ENCODE results near the gene MYH14.

The MYH14 gene

DNA sequence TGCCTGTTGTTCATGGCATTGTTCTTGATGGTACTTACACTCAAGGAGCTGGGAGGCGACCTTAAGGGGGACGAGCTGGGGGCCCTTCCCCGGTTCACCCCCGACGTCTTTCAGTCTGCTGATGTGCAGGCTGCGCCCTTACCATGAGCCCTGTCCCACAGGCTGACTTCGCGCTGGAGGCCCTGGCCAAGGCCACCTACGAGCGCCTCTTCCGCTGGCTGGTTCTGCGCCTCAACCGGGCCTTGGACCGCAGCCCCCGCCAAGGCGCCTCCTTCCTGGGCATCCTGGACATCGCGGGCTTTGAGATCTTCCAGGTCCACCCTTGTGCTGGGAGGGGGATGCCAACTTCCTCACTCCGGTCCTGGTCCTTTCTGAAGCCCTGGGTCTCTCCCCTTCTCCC, 45.4 kb downstream of the MYH14 start:
- Mint-ChIP-seq H3K9me3 (peaks cover 17% of the 10 kb centered on the region), H3K4me3 (no peak overlapping the region), H3K36me3 (no peaks in the 10 kb centered on the region), H3K27me3 (peaks cover 4% of the 10 kb centered on the region), H3K27ac (no peak overlapping the region), H3K4me1 (no peaks in the 10 kb centered on the region)
- no peak for DNase-seq
- CTCF ChIA-PET: interaction anchor here (2.1 kb wide), 1 partner anchor 10 kb away, joined by 6 read pairs; no protein-coding TSS in a partner anchor

DNA sequence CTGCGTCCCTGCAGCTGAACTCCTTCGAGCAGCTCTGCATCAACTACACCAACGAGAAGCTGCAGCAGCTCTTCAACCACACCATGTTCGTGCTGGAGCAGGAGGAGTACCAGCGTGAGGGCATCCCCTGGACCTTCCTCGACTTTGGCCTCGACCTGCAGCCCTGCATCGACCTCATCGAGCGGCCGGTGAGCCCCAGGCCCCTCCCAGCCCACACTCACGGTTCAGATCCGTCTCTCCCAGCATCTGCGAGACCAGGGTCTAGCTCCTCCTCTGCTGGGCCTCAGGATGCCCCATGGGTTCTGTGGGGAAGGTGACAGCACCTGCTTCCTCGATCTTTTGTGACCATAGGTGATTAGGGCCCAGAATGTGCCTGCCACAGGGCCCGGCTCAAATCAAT, 46.2 kb downstream of the MYH14 start:
- Mint-ChIP-seq H3K4me1 (no peaks in the 10 kb centered on the region), H3K9me3 (peaks cover 20% of the 10 kb centered on the region), H3K27me3 (peaks cover 4% of the 10 kb centered on the region), H3K27ac (no peak overlapping the region), H3K36me3 (no peaks in the 10 kb centered on the region), H3K4me3 (no peak overlapping the region)
- CTCF ChIA-PET: no interaction called here
- DNase-seq: no peak

DNA sequence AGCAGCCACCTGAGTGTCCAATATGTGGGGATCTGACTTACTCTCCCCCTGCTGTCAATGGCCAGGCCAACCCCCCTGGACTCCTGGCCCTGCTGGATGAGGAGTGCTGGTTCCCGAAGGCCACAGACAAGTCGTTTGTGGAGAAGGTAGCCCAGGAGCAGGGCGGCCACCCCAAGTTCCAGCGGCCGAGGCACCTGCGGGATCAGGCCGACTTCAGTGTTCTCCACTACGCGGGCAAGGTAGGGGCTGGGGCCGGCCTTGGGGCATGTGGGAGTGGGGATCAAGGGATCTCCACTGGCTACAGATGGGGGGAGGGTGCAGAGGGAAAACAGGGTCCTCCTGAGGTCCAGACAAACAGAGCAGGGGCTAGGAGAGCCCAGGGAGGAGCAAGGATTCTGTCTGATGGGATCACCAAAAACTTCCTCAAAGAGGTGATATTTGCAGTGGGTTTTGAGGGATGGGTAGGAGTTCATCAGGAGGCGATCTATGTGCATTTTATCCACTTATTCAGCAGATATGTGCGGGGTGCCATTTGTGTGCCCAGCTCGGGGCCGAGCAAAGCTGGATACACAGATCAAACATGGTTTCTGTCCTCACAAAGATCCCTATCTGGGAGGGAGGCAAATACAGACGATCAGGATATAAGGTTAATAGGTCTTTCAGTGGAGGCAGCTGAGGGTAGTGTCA, 47.2 kb downstream of the MYH14 start:
- Mint-ChIP-seq H3K4me1 (no peaks in the 10 kb centered on the region), H3K9me3 (peaks cover 27% of the 10 kb centered on the region), H3K27ac (no peak overlapping the region), H3K4me3 (no peak overlapping the region), H3K36me3 (no peaks in the 10 kb centered on the region), H3K27me3 (peaks cover 4% of the 10 kb centered on the region)
- CTCF ChIA-PET: no interaction called here
- no peak for DNase-seq

DNA sequence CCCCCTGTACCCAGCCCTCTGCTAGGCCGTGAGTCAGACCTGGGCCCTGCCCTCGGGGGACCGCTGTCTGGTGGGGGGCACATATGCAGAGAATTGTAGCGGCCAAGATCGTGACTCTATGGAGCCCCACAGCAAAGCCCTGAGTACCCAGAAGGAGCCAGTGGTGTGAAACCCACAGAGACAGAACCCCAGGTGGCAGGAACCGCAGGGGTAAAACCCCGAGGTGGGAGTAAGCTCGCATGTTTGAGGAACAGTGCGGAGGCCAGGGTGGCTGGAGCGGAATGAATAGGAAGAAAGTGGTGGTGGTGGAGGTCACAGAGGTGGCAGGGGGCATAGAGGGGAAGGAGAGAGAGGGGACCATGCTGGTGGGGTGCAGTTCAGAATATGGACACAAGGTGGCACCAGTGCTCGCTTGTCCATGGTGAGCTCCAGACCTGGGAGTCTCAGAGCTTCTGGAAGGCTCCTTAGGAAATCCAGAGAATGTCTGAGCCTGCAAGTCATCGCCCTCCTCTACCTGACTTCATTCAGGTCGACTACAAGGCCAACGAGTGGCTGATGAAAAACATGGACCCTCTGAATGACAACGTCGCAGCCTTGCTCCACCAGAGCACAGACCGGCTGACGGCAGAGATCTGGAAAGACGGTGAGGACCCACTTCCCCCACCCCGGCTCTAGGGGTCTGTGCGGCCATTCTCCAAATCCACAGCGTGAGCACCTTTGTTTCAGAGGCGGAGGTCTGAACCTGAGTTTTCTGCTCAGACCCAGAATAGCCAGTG, 48.9 kb downstream of the MYH14 start:
- Mint-ChIP-seq H3K4me1 (no peaks in the 10 kb centered on the region), H3K4me3 (no peak overlapping the region), H3K27me3 (no peaks in the 10 kb centered on the region), H3K36me3 (no peaks in the 10 kb centered on the region), H3K9me3 (peaks cover 32% of the 10 kb centered on the region), H3K27ac (no peak overlapping the region)
- peak; percentile 38 for DNase-seq
- CTCF ChIA-PET: interaction anchor here (0.6 kb wide), 1 partner anchor 11 kb away, joined by 3 read pairs; no protein-coding TSS in a partner anchor

DNA sequence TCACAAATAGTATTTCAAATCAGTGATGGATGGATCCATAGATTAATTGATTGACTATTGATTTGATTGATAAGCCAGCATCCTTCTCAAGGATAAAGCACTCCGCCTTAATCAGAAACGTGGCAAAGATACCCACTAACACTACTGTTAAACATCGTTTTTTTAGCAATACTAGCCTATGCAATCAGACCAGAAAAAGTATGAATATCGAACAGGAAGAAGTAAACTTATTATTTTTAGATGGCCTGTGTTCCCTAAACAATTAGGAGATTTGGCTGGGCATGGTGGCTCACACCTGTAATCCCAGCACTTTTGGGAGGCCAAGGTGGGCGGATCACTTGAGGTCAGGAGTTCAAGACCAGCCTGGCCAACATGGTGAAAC, 49.5 kb downstream of the MYH14 start:
- Mint-ChIP-seq H3K27me3 (no peaks in the 10 kb centered on the region), H3K4me3 (no peak overlapping the region), H3K36me3 (no peaks in the 10 kb centered on the region), H3K4me1 (no peaks in the 10 kb centered on the region), H3K27ac (no peak overlapping the region), H3K9me3 (peaks cover 32% of the 10 kb centered on the region)
- DNase-seq: no peak
- CTCF ChIA-PET: interaction anchor here (0.6 kb wide), 1 partner anchor 10 kb away, joined by 3 read pairs; no protein-coding TSS in a partner anchor

DNA sequence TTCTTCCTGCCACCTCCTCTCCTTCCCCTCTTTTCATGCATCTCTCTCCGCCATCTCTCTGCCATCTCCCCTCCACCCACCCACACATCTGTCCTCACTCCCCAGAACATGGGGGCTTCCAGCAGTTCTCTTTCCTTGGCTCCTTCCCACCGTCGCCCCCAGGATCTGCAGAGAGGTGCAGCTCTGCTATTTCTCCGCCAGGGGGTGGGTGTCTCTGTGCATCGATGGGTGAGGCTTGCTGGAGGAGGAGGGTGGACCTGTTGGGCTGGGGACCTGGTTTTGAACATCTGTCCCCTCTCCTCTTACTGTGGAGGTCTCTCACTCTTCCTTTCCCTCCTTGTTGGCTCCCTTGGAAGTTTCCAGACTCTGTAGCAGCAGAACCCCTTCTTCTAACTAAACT, 51.7 kb downstream of the MYH14 start:
- Mint-ChIP-seq H3K27me3 (no peaks in the 10 kb centered on the region), H3K9me3 (peaks cover 32% of the 10 kb centered on the region), H3K4me3 (no peak overlapping the region), H3K36me3 (no peaks in the 10 kb centered on the region), H3K4me1 (no peaks in the 10 kb centered on the region), H3K27ac (no peak overlapping the region)
- no peak for DNase-seq
- CTCF ChIA-PET: interaction anchor here (0.8 to 1.0 kb wide), 3 partner anchors 9 to 74 kb away, joined by 3 to 5 read pairs (median 3); partner anchors contain the start of gene KCNC3

DNA sequence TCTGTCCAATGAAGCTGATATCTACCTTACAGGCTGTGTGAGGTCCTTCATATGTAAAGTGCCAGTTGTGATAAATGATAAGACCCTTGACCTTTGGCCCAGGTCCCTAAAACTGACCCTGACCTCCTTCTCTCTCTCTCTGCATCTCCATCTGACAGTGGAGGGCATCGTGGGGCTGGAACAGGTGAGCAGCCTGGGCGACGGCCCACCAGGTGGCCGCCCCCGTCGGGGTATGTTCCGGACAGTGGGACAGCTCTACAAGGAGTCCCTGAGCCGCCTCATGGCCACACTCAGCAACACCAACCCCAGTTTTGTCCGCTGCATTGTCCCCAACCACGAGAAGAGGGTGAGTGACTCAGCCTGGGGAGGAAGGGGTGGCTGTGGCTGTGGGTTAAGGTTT, 53.7 kb downstream of the MYH14 start:
- Mint-ChIP-seq H3K9me3 (peaks cover 28% of the 10 kb centered on the region), H3K4me1 (no peaks in the 10 kb centered on the region), H3K27ac (no peak overlapping the region), H3K27me3 (no peaks in the 10 kb centered on the region), H3K4me3 (no peak overlapping the region), H3K36me3 (no peaks in the 10 kb centered on the region)
- no peak for DNase-seq
- CTCF ChIA-PET: no interaction called here

DNA sequence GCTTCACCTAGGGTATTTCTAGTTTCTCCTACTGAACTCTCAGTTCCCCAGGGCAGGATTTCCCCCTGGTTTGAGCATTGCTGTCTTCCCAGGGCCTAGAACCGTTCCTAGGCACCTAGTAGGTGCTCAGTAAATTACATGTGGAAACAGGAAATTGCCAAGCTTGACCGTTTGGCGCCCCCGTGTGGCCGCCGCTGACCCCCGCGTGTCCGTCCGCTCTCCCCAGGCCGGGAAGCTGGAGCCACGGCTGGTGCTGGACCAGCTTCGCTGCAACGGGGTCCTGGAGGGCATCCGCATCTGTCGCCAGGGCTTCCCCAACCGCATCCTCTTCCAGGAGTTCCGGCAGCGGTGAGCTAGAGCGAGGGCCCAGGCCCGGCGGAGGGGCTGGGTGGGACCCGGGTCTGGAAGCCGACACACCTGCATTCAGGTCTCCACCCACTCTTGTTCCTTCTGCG, 55.5 kb downstream of the MYH14 start:
- Mint-ChIP-seq H3K4me1 (no peaks in the 10 kb centered on the region), H3K9me3 (peaks cover 15% of the 10 kb centered on the region), H3K4me3 (no peak overlapping the region), H3K27me3 (no peaks in the 10 kb centered on the region), H3K27ac (no peak overlapping the region), H3K36me3 (no peaks in the 10 kb centered on the region)
- no peak for DNase-seq
- CTCF ChIA-PET: interaction anchor here (0.8 to 1.2 kb wide), 2 partner anchors 11 to 111 kb away, joined by 3 to 6 read pairs; no protein-coding TSS in a partner anchor

DNA sequence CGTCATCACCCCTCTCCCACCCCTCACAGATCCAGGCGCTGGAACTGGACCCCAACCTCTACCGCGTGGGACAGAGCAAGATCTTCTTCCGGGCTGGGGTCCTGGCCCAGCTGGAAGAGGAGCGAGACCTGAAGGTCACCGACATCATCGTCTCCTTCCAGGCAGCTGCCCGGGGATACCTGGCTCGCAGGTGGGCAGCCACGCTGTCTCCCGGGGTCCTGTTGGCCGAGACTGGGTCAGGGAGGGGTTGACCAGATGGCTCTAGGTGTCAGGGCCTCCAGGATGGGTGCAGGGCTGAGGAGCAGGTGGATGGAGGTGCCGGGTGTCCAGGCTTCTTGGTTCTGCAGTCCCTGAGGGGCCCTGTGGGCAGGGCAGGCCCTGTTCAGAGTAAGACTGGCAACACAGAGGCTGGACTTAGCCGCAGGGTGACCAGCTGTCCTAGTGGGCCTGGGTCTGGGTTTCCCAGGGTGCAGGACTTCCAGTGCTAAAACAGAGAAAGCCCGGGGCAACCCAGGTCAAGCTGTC, 58.1 kb downstream of the MYH14 start:
- no peaks in the 10 kb centered on the region for H3K4me1 Mint-ChIP-seq
- peak overlapping the region; percentile 37 for H3K27ac Mint-ChIP-seq
- H3K36me3 Mint-ChIP-seq: no peaks in the 10 kb centered on the region

DNA sequence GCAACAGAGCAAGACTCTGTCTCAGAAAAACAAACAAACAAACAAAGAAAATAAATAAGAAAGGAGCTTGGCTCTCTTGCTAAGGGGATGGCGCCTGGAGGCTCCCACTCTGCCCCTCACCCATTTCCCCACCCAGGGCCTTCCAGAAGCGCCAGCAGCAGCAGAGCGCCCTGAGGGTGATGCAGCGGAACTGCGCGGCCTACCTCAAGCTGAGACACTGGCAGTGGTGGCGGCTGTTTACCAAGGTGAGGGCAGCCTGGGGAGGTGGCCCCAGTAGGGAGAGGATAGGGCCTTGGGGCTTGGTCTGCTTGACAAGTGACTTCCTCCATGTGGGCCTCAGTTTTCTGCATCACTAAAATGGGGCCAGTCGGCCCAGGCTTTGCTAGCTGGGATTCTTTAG, 59.8 kb downstream of the MYH14 start:
- Mint-ChIP-seq H3K27me3 (peaks cover 20% of the 10 kb centered on the region), H3K27ac (no peak overlapping the region), H3K4me1 (no peaks in the 10 kb centered on the region), H3K36me3 (no peaks in the 10 kb centered on the region), H3K9me3 (no peaks in the 10 kb centered on the region), H3K4me3 (no peak overlapping the region)
- CTCF ChIA-PET: interaction anchor here (0.8 to 1.2 kb wide), 3 partner anchors 8 to 27 kb away, joined by 3 to 4 read pairs (median 3); no protein-coding TSS in a partner anchor
- DNase-seq: no peak

More for the DNA sequence above, 58.1 kb downstream of the MYH14 start:
- no peak overlapping the region for H3K4me3 Mint-ChIP-seq
- DNase-seq: no peak
- peaks cover 11% of the 10 kb centered on the region for H3K27me3 Mint-ChIP-seq
- CTCF ChIA-PET: no interaction called here
- H3K9me3 Mint-ChIP-seq: peaks cover 6% of the 10 kb centered on the region

DNA sequence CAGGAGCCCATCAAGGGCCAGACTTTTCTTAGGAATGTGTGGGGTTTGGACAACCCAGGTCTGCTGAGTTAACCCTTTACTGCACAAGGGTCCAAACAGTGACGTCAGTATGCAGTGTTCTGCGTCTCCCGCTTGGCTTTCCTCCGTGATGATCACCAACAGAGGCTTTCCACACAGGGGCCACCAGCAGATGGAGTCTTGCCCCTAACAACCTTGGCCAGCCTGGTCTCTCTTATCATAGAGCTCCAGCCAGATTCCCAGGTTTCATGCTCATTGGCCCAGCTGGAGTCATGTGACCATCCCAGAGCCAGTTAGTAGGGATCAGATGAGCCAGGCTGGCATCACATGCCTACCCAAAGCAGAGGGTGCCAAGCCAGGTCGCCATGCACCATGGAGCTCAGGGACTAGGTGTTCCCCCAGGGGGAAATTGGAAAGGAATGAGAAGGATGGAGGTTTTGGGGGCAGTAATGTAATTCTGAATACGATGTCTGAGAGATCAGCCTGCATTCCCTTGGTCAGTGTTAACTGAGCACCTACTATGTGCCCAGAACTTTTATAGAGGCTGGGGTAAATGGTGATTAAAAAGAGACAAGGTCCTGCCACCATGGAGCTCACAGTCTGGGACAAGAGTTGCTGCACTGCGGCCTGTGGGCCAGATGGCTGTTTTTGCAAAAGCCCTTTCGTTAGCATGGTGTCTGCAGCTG, 61.2 kb downstream of the MYH14 start:
- DNase-seq: no peak
- Mint-ChIP-seq H3K27ac (no peak overlapping the region), H3K9me3 (no peaks in the 10 kb centered on the region), H3K4me1 (no peaks in the 10 kb centered on the region), H3K4me3 (no peak overlapping the region), H3K27me3 (peaks cover 23% of the 10 kb centered on the region), H3K36me3 (no peaks in the 10 kb centered on the region)
- CTCF ChIA-PET: no interaction called here

DNA sequence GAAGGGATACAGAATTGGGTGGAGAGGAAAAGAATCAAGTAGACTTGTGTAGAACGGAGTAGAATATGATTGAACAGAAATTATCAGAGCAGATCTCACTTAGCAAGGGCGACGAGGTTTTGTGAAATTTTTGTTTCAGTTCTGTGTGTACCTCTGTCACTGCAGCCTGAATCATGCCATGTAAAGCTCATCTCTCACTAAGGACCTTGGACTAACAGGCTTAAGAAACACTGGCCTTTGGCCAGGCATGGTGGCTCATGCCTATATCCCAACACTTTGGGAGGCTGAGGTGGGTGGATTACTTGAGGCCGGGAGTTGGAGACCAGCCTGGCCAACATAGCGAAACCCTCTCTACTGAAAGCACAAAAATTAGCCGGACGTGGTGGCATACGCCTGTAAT, 62.6 kb downstream of the MYH14 start:
- CTCF ChIA-PET: no interaction called here

DNA sequence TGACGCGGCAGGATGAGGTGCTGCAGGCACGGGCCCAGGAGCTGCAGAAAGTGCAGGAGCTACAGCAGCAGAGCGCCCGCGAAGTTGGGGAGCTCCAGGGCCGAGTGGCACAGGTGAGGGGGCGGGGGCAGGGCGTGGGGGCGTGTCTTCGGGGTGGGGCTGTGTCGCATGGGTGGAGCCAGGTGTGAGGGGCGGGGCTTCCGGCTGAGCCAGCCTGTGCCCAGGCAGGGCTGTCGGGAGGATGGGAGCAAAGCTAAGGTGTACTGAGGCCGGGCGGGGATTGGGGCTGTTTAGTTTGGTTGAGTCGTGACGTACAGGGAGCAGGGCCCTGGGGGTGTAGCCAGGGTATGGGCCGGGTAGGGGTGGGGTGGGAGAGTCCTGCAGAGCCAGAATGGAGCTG, 63.5 kb downstream of the MYH14 start:
- no peaks in the 10 kb centered on the region for H3K36me3 Mint-ChIP-seq
- H3K4me3 Mint-ChIP-seq: no peak overlapping the region
- no peaks in the 10 kb centered on the region for H3K9me3 Mint-ChIP-seq
- peaks cover 23% of the 10 kb centered on the region for H3K27me3 Mint-ChIP-seq
- no peaks in the 10 kb centered on the region for H3K4me1 Mint-ChIP-seq
- DNase-seq: peak; percentile 42
- no peak overlapping the region for H3K27ac Mint-ChIP-seq
- CTCF ChIA-PET: no interaction called here

More for the DNA sequence above, 62.6 kb downstream of the MYH14 start:
- no peaks in the 10 kb centered on the region for H3K4me1 Mint-ChIP-seq
- peaks cover 23% of the 10 kb centered on the region for H3K27me3 Mint-ChIP-seq
- no peaks in the 10 kb centered on the region for H3K36me3 Mint-ChIP-seq
- DNase-seq: no peak
- no peaks in the 10 kb centered on the region for H3K9me3 Mint-ChIP-seq
- H3K27ac Mint-ChIP-seq: no peak overlapping the region
- H3K4me3 Mint-ChIP-seq: no peak overlapping the region

DNA sequence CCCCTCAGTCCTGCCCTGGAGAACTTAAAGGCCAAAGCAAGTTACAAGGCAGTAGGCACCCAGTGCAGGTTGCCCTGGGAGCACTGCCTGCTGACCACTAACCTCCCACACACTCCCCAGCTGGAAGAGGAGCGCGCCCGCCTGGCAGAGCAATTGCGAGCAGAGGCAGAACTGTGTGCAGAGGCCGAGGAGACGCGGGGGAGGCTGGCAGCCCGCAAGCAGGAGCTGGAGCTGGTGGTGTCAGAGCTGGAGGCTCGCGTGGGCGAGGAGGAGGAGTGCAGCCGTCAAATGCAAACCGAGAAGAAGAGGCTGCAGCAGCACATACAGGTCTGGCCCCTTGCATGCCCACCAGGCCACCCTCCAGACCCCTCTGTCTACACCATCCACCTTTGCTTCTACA, 64.6 kb downstream of the MYH14 start:
- Mint-ChIP-seq H3K4me3 (no peak overlapping the region), H3K4me1 (no peaks in the 10 kb centered on the region), H3K27ac (no peak overlapping the region), H3K9me3 (no peaks in the 10 kb centered on the region), H3K36me3 (no peaks in the 10 kb centered on the region), H3K27me3 (peaks cover 23% of the 10 kb centered on the region)
- DNase-seq: no peak
- CTCF ChIA-PET: interaction anchor here (1.2 kb wide), 1 partner anchor 30 kb away, joined by 3 read pairs; no protein-coding TSS in a partner anchor

Data from activated naive CD4-positive, alpha-beta T cell treated with anti-CD3 and anti-CD28 coated beads, Interleukin-2, amount 10 ng/mL, durations not matched to agents 7 days and 5 days (primary cell).